HEK293 (cell line): ENCODE data around the gene PIBF1.
"Not testable (repeated sequence)": the region's sequence is repeated elsewhere in the genome, so short reads cannot be mapped to it uniquely, and the experiment has no call there.

Experiments
- CTCF ChIA-PET: fragments of 350-600 bp; formaldehyde crosslinking; extraction: SDS; loops from one replicate; lab custom pipeline; 2021; ENCODE audit warnings: antibody characterized with exemption; lab: Yijun Ruan, JAX
- POLR2A ChIA-PET: fragments of 300-600 bp; formaldehyde crosslinking; extraction: SDS; loops from one replicate; lab custom pipeline; 2020; ENCODE audit warnings: antibody characterized with exemption, inconsistent platforms; lab: Yijun Ruan, JAX
- H3K27ac ChIP-seq: fragments of 200-500 bp; sonication (Bioruptor generic); 2 replicates; pipeline ENCODE4 v1.5.1; 2014; ENCODE audit warnings: low read depth, low read length, control low read depth, inconsistent platforms; ENCODE audit errors: extremely low read depth
- H3K36me3 ChIP-seq, 2 experiments: fragments of 200-500 bp in 1 of 2; sonication (Bioruptor generic) in 1 of 2; 1 replicate in 1 of 2; 2 replicates in 1 of 2; pipeline ENCODE4 v1.5.1; 2014 to 2017; ENCODE audit warnings: inconsistent platforms in 2 of 2, low read length in 2 of 2; ENCODE audit not compliant: control insufficient read depth in 2 of 2, insufficient read depth in 1 of 2
- H3K4me1 ChIP-seq: fragments of 200-500 bp; sonication (Bioruptor generic); 2 replicates; pipeline ENCODE4 v1.5.1; 2014; ENCODE audit warnings: mild to moderate bottlenecking, low read length, inconsistent platforms; ENCODE audit not compliant: control insufficient read depth, insufficient read depth
- H3K4me3 ChIP-seq: 2 replicates; pipeline ENCODE4 v1.5.1; 2011; ENCODE audit warnings: low read depth, mild to moderate bottlenecking, control low read depth, low read length, moderate library complexity
- H3K9me3 ChIP-seq: fragments of 200-500 bp; sonication (Bioruptor generic); 2 replicates; pipeline ENCODE4 v1.5.1; 2014; ENCODE audit warnings: low read depth, low read length, inconsistent platforms; ENCODE audit not compliant: control insufficient read depth, insufficient read depth
- GFI1B ChIP-seq: fragments of 450-650 bp; formaldehyde crosslinking; IDR thresholded peaks from 2 replicates; pipeline ENCODE4 v1.5.1; 2016; ENCODE audit warnings: missing biosample characterization, missing genetic modification characterization
- IKZF3 ChIP-seq: fragments of 450-650 bp; IDR thresholded peaks from 2 replicates; pipeline ENCODE4 v1.5.0; 2018; ENCODE audit warnings: missing biosample characterization, mild to moderate bottlenecking, missing genetic modification characterization, moderate library complexity
- ZFP41 ChIP-seq: fragments of 450-650 bp; formaldehyde crosslinking; IDR thresholded peaks from 2 replicates; pipeline ENCODE4 v1.5.1; 2016; ENCODE audit warnings: missing biosample characterization, missing genetic modification characterization, borderline replicate concordance
- ZNF114 ChIP-seq: fragments of 450-650 bp; formaldehyde crosslinking; IDR thresholded peaks from 2 replicates; pipeline ENCODE4 v1.5.0; 2017; ENCODE audit warnings: missing biosample characterization, missing genetic modification characterization
- ZNF146 ChIP-seq: fragments of 450-650 bp; formaldehyde crosslinking; IDR thresholded peaks from 2 replicates; pipeline ENCODE4 v1.5.1; 2016; ENCODE audit warnings: missing biosample characterization, missing genetic modification characterization
- ZNF311 ChIP-seq: fragments of 450-650 bp; formaldehyde crosslinking; IDR thresholded peaks from 2 replicates; pipeline ENCODE4 v1.5.1; 2017; ENCODE audit warnings: missing biosample characterization, missing genetic modification characterization, borderline replicate concordance
- ZNF394 ChIP-seq: fragments of 450-650 bp; formaldehyde crosslinking; IDR thresholded peaks from 2 replicates; pipeline ENCODE4 v1.5.1; 2016; ENCODE audit warnings: missing biosample characterization, missing genetic modification characterization, mild to moderate bottlenecking, moderate library complexity, borderline replicate concordance
- ZSCAN4 ChIP-seq: fragments of 450-650 bp; formaldehyde crosslinking; IDR thresholded peaks from 2 replicates; pipeline ENCODE4 v1.5.1; 2017; ENCODE audit warnings: missing biosample characterization, missing genetic modification characterization
- TF ChIP-seq, protein P1 (sequence below): fragments of 450-650 bp; formaldehyde crosslinking; IDR thresholded peaks from 2 replicates; pipeline ENCODE4 v1.5.1; 2016; ENCODE audit warnings: missing biosample characterization, missing genetic modification characterization
- TF ChIP-seq, protein P2 (sequence below): fragments of 450-650 bp; formaldehyde crosslinking; IDR thresholded peaks from 2 replicates; pipeline ENCODE4 v1.5.1; 2016; ENCODE audit warnings: missing biosample characterization, missing genetic modification characterization
- TF ChIP-seq, protein P3 (sequence below): fragments of 450-650 bp; formaldehyde crosslinking; IDR thresholded peaks from 2 replicates; pipeline ENCODE4 v1.5.1; 2016; ENCODE audit warnings: missing biosample characterization, missing genetic modification characterization
- TF ChIP-seq, protein P4 (sequence below): fragments of 450-650 bp; formaldehyde crosslinking; IDR thresholded peaks from 2 replicates; pipeline ENCODE4 v1.5.1; 2016; ENCODE audit warnings: missing biosample characterization, missing genetic modification characterization, borderline replicate concordance
- TF ChIP-seq, protein P5 (sequence below): fragments of 450-650 bp; formaldehyde crosslinking; IDR thresholded peaks from 2 replicates; pipeline ENCODE4 v1.5.1; 2016; ENCODE audit warnings: missing biosample characterization, missing genetic modification characterization

Gene PIBF1

GRCh38 chr13:72896869-72897268 is 114.9 kb downstream of the PIBF1 start (continued):
- TF ChIP-seq, protein P1, sequence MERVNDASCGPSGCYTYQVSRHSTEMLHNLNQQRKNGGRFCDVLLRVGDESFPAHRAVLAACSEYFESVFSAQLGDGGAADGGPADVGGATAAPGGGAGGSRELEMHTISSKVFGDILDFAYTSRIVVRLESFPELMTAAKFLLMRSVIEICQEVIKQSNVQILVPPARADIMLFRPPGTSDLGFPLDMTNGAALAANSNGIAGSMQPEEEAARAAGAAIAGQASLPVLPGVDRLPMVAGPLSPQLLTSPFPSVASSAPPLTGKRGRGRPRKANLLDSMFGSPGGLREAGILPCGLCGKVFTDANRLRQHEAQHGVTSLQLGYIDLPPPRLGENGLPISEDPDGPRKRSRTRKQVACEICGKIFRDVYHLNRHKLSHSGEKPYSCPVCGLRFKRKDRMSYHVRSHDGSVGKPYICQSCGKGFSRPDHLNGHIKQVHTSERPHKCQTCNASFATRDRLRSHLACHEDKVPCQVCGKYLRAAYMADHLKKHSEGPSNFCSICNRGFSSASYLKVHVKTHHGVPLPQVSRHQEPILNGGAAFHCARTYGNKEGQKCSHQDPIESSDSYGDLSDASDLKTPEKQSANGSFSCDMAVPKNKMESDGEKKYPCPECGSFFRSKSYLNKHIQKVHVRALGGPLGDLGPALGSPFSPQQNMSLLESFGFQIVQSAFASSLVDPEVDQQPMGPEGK (tag by site-specific recombination), result no peak
- TF ChIP-seq ZNF394 (no peak), ZFP41 (no peak), IKZF3 (tag by site-specific recombination) (no peak), ZNF311 (tag by site-specific recombination) (no peak), GFI1B (no peak), ZSCAN4 (tag by site-specific recombination) (no peak)
- TF ChIP-seq, protein P2, sequence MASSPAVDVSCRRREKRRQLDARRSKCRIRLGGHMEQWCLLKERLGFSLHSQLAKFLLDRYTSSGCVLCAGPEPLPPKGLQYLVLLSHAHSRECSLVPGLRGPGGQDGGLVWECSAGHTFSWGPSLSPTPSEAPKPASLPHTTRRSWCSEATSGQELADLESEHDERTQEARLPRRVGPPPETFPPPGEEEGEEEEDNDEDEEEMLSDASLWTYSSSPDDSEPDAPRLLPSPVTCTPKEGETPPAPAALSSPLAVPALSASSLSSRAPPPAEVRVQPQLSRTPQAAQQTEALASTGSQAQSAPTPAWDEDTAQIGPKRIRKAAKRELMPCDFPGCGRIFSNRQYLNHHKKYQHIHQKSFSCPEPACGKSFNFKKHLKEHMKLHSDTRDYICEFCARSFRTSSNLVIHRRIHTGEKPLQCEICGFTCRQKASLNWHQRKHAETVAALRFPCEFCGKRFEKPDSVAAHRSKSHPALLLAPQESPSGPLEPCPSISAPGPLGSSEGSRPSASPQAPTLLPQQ (tag by site-specific recombination), result no peak
- TF ChIP-seq, protein P3, sequence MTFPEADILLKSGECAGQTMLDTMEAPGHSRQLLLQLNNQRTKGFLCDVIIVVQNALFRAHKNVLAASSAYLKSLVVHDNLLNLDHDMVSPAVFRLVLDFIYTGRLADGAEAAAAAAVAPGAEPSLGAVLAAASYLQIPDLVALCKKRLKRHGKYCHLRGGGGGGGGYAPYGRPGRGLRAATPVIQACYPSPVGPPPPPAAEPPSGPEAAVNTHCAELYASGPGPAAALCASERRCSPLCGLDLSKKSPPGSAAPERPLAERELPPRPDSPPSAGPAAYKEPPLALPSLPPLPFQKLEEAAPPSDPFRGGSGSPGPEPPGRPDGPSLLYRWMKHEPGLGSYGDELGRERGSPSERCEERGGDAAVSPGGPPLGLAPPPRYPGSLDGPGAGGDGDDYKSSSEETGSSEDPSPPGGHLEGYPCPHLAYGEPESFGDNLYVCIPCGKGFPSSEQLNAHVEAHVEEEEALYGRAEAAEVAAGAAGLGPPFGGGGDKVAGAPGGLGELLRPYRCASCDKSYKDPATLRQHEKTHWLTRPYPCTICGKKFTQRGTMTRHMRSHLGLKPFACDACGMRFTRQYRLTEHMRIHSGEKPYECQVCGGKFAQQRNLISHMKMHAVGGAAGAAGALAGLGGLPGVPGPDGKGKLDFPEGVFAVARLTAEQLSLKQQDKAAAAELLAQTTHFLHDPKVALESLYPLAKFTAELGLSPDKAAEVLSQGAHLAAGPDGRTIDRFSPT (tag by site-specific recombination), result no peak
- TF ChIP-seq, protein P4, sequence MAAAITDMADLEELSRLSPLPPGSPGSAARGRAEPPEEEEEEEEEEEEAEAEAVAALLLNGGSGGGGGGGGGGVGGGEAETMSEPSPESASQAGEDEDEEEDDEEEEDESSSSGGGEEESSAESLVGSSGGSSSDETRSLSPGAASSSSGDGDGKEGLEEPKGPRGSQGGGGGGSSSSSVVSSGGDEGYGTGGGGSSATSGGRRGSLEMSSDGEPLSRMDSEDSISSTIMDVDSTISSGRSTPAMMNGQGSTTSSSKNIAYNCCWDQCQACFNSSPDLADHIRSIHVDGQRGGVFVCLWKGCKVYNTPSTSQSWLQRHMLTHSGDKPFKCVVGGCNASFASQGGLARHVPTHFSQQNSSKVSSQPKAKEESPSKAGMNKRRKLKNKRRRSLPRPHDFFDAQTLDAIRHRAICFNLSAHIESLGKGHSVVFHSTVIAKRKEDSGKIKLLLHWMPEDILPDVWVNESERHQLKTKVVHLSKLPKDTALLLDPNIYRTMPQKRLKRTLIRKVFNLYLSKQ (tag by site-specific recombination), result no peak
- TF ChIP-seq, all 188 proteins: peak for 0

DNA sequence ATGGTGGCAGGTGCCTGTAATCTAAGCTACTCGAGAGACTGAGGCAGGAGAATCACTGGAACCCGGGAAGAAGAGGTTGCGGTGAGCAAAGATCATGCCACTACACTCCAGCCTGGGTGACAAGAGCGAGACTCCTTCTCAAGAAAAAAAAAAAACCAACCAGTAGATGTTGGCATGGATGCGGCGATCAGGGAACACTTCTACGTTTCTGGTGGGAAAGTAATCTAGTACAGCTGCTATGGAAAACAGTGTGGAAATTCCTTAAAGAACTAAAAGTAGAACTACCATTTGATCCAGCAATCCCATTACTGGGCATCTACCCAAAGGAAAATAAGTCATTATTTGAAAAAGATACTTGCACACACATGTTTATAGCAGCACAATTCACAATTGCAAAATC is 119.6 kb downstream of the PIBF1 start:
- H3K4me3 ChIP-seq, POLR2A ChIA-PET: not testable (repeated sequence)

DNA sequence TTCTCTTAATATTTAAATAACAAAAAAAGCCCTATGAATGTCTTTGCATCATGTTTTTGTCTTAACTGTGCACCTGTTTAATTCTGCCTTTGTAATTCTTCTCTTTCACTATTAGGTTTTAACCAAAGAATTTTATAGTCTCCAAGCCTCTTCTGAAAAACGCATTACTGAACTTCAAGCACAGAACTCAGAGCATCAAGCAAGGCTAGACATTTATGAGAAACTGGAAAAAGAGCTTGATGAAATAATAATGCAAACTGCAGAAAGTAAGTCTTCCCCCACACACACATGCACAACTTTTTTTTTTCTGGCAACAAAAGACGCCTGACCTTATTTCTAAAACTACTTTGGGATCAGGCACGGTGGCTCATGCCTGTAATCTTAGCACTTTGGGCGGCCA is 126.5 kb downstream of the PIBF1 start:
- Histone ChIP-seq H3K36me3 (peaks cover 0 to 32% of the 10 kb centered on the region in 2 experiments; a peak in 2 of 3 replicates), H3K4me3 (no peak overlapping the region), H3K4me1 (no peaks in the 10 kb centered on the region), H3K9me3 (no peaks in the 10 kb centered on the region), H3K27ac (no peak overlapping the region)
- no peak for TF ChIP-seq ZNF114 (tag by site-specific recombination)
- TF ChIP-seq, protein P5, sequence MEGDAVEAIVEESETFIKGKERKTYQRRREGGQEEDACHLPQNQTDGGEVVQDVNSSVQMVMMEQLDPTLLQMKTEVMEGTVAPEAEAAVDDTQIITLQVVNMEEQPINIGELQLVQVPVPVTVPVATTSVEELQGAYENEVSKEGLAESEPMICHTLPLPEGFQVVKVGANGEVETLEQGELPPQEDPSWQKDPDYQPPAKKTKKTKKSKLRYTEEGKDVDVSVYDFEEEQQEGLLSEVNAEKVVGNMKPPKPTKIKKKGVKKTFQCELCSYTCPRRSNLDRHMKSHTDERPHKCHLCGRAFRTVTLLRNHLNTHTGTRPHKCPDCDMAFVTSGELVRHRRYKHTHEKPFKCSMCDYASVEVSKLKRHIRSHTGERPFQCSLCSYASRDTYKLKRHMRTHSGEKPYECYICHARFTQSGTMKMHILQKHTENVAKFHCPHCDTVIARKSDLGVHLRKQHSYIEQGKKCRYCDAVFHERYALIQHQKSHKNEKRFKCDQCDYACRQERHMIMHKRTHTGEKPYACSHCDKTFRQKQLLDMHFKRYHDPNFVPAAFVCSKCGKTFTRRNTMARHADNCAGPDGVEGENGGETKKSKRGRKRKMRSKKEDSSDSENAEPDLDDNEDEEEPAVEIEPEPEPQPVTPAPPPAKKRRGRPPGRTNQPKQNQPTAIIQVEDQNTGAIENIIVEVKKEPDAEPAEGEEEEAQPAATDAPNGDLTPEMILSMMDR (tag by site-specific recombination), result no peak
- no peak for TF ChIP-seq ZNF146
- CTCF ChIA-PET, result no interaction called here
- POLR2A ChIA-PET, result no interaction called here

More for the DNA sequence above, 119.6 kb downstream of the PIBF1 start:
- H3K9me3 ChIP-seq, CTCF ChIA-PET, H3K4me1 ChIP-seq, H3K27ac ChIP-seq, H3K36me3 ChIP-seq: not testable (repeated sequence)
